Posterior vena cava (tissue), 2 donors: Measurements from ENCODE around the gene CHST13. TPM values are rescaled to one million over a fixed set of nuclear protein-coding genes. Genes with fewer than 3 reads are reported as not detected.
"Not testable (repeated sequence)": the region's sequence is repeated elsewhere in the genome, so short reads cannot be mapped to it uniquely, and the experiment has no call there.

ENCODE experiments used
- DNase-seq: peaks from one replicate; pipeline ENCODE4 v3.0.0-alpha.2; 2020; ENCODE audit warnings: low spot score
- intact Hi-C, 2 donors: fragments of 100-400 bp; cut with DNase I; formaldehyde crosslinking; loops; one replicate each; pipeline versions ENCODE4 v1.14.1 to v1.14.2; 2022 to 2023
- total RNA-seq, 2 donors: library from RNA; stranded (reverse); fragmentation: NEBNext Ultra II Directional; extraction: Animal tissue kit (Norgen Biotek cat#: 25700); gene quantifications; one replicate each; pipeline ENCODE4 v1.2.1, GENCODE V29; 2021
- donor health status: DM: yes; HTN: yes; CAD: no.
- donor health status: DM: yes; HTN: yes; CAD: no.

The CHST13 gene
- total RNA-seq, 2 donors from 2014 or later, result 0.86 to 0.88 TPM

- peak; percentile 10 for DNase-seq
- intact Hi-C loops, result not testable (repeated sequence)
Observed at GRCh38 chr3:126534716-126535115, 10.8 kb downstream of the CHST13 start.

DNA sequence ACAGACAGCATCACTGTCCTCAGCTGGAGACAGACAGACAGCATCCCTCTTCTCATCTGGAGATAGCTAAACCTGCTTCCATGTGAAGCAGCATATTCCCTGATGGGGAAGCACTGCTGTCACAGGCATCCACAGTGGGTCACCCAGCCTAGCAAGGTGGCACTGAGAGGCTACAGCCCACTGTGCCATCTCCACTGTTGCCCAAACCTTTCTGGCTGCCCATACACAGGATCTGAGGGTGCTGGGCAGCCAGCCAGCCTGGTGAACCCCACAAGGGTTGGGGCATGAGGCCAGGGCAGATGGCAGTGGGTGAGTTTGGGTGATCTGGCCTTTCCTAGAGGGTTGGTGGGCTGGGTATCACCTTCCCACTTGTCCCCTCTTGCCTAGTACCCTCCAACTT is 11.7 kb downstream of the CHST13 start:
- intact Hi-C loops, result no loop called here
- peak; percentile 62 for DNase-seq

- DNase-seq, result peak; percentile 23
- intact Hi-C loops, result no loop called here
Observed at GRCh38 chr3:126536126-126536525, 12.2 kb downstream of the CHST13 start.

DNA sequence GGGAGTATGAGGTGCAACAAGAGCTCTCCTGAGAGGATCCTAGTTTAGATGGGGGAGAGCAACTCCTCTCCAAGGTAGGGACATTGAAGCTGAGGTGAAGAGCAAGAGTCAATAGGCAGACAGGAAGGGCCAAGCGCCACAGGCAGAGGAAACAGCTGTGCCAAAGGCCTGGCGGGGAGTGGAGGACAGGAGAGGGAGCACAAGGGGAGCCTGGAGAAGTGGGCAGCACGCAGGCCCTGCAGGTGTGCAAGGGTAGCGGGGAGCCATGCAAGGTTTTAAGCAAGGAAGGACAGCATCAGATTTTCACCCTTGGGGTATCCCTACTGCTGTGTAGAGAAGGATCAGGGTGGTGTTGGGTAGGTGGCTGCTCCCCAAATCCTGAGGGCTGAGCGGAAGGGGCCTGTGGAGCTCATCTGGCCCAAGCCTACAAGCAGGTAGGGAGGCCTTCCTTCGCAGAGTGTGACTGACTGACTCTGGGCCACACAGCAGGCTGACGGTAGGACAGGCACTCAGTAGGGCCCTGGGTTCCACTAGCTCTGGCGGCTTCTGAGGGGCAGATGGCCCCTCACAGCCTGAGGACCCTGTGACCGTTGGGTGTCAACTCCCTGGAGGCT is 13.3 kb downstream of the CHST13 start:
- peak; percentile 42 for DNase-seq
- intact Hi-C loops, result no loop called here

GRCh38 chr3:126537730-126538281 is 13.9 kb downstream of the CHST13 start:
- peak; percentile 57 for DNase-seq
- intact Hi-C loops, result no loop called here

DNA sequence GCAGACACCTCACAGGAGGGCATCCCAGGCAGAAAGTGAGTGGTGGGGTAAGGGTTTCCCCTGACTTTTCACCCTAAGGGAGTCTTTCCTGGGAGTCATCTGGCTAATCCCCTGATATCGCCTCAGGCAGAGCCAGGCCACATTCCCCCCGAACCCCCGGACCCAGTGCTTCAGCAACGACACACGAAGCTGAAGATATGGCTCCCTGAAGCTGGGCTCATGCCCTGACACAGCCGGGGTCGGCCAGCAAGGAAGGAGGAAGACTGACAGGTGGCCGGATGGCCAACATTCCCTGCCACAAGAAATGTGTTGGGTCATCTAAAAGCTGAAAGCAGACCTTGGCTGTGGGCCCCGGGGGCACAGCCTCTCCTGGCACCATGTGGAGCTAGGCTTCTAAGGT is 14.4 kb downstream of the CHST13 start:
- intact Hi-C loops, result no loop called here
- DNase-seq, result peak; percentile 68

- intact Hi-C loops, result no loop called here
- no peak for DNase-seq
Observed at GRCh38 chr3:126538966-126539365, 15.0 kb downstream of the CHST13 start.

DNA sequence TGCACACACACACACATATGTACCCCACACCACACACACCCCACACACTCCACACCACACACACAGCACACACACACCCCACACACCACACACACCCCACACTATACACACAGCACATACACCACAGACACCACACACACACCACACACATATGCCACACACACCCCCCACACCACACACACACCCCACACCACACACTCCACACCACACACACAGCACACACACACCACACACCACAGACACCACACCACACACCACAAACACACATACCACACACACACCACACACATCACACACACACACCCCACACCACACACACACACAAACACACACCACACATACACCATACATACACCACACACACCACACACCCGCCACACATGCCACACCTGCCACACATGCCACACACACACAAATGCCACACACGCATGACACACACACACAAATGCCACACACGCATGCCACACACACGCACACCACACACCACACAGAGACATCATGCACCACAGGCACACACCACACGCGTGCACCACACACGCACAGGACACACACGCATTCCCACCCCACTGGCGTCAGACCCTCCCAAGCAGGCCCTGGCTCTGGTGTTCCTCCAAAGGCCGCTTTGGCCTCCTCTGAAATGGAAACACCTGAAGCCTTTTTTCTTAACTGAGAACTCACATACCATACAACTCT is 15.7 kb downstream of the CHST13 start:
- intact Hi-C loops, result no loop called here
- peak; percentile 58 for DNase-seq

- peak; percentile 82 for DNase-seq
Observed at GRCh38 chr3:126540342-126540849, 16.4 kb downstream of the CHST13 start.

DNA sequence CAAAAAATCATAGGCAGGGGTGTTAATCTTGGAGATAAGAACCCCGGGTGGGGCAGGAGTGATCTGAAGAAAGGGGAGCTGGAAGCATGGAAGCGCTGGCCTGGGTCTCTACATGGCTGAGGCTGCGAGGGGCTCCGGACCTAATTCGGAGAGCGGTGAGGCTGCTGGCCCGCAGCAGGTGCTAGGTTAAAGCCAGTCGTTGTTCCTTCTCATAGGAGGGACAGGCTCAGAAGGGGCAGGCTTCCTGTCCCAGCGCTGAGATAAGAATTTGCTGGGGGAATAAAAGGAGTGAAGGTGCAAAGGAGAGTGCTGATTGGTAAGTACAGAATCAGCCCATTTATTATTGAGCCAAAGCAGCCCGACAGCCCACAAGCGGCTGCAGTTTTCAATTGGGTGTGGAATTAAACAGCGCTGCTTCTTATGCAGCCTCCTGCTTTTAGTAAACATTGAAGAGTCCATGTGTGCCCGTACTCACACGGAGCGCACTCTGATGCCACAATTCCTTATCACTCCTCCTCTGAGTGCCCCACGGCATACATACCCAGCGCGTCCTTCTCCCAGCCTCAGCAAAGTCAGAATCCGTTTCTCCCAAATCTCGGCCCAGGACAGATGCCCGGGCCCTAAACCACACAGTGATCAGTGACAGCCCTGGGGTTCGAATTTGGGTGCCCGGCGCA is 17.1 kb downstream of the CHST13 start:
- peak; percentile 41 for DNase-seq
- intact Hi-C loops, result no loop called here

More at GRCh38 chr3:126540342-126540849, 16.4 kb downstream of the CHST13 start:
- intact Hi-C loops, result no loop called here

- DNase-seq, result peak; percentile 78
- intact Hi-C loops, result no loop called here
Observed at GRCh38 chr3:126541628-126542339, 17.8 kb downstream of the CHST13 start.

GRCh38 chr3:126542340-126543241 is 18.6 kb downstream of the CHST13 start:
- DNase-seq, result peak; percentile 77
- intact Hi-C loops, result no loop called here

- intact Hi-C loops, result no loop called here
Observed at GRCh38 chr3:126543457-126544061, 19.6 kb downstream of the CHST13 start.

DNA sequence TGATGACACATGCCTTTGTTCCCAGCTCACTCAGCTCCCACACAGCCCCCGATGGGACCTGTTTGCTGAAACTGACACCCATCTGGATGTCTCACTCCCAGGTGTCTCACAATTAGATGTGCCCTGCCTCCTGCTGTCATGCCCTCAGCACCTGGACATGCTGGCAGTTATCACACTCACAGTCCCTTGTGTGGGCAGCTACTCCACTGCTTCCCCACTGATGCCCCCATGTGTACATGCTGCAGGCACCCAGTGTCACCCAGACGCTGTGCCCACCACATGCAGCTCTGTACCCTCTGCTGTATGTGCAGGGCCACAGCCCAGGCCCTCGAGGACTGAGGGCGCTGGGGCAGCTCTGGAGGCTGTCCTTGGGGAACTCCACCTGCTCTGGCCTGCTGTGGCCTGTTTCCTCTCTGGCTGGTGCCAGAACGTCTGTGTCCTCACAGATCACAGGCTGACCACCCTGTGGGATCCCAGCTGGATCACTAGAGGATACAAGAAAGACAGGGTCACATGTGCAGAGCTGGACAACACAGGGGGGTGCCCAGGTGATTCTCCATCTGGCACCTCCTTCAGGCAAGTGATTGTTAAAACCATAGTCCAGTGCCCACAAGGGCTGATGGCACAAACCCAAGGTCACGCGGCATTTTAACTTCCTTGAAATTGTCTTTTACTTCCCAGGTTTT is 20.8 kb downstream of the CHST13 start:
- peak; percentile 53 for DNase-seq
- intact Hi-C loops, result no loop called here

More at GRCh38 chr3:126543457-126544061, 19.6 kb downstream of the CHST13 start:
- DNase-seq, result peak; percentile 48

DNA sequence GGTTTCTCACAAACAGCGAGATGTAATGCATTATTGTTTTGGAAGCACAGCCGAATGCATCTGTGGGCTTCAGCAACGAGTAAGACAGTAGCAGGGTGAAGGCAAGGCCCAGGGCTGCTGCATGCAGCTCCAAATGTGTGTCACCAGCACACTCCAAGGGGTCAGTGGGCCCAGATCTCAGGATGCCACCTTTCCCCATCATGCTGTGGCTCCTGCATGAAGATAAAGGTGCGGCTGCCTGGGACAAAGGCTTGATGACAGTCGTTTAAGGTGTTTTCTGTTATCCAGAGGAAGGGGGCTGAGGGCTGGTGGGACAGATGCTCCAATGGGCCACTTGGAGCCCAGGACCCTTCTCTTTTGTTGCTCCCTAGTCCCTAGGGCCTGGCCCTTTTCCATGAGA is 21.6 kb downstream of the CHST13 start:
- intact Hi-C loops, result no loop called here
- DNase-seq, result peak; percentile 29

- DNase-seq, result peak; percentile 12
- intact Hi-C loops, result no loop called here
Observed at GRCh38 chr3:126546013-126546412, 22.1 kb downstream of the CHST13 start.

GRCh38 chr3:126546549-126547239 is 22.7 kb downstream of the CHST13 start:
- DNase-seq, result peak; percentile 23
- intact Hi-C loops, result no loop called here
